WTC11 (cell line): ENCODE measurements around the gene STH. TPM values are rescaled to one million over a fixed set of nuclear protein-coding genes. Genes with fewer than 3 reads are reported as not detected.

Source experiments
- ATAC-seq: fragments of 200-7000 bp; cut with Tn5 transposase; 2 replicates; pipeline ENCODE4 v1.10.0; 2021; ENCODE audit warnings: mild to moderate bottlenecking, moderate library complexity
- CTCF ChIA-PET: fragments of 300-600 bp; sonication (Branson Sonifier 250); formaldehyde crosslinking; loops from one replicate; lab custom pipeline; 2021; ENCODE audit warnings: antibody characterized with exemption; lab: Charles Lee
- POLR2A ChIA-PET: fragments of 350-600 bp; sonication (Branson Sonifier 250); formaldehyde crosslinking; loops from one replicate; lab custom pipeline; 2021; ENCODE audit warnings: antibody characterized with exemption; lab: Charles Lee
- DNase-seq: peaks from one replicate; pipeline ENCODE4 v3.0.0; 2021; ENCODE audit warnings: low spot score
- H3K27ac Mint-ChIP-seq: 2 replicates; pipeline ENCODE4 v1.8.0; 2021; ENCODE audit warnings: mixed read lengths
- H3K27me3 Mint-ChIP-seq: 2 replicates; pipeline ENCODE4 v1.8.0; 2021; ENCODE audit warnings: low read depth, mild to moderate bottlenecking, moderate library complexity, mixed read lengths
- H3K36me3 Mint-ChIP-seq: 2 replicates; pipeline ENCODE4 v1.8.0; 2021; ENCODE audit warnings: mixed read lengths
- H3K4me1 Mint-ChIP-seq: 2 replicates; pipeline ENCODE4 v1.8.0; 2022; ENCODE audit warnings: mixed read lengths
- H3K4me3 Mint-ChIP-seq: 2 replicates; pipeline ENCODE4 v1.8.0; 2021; ENCODE audit warnings: mild to moderate bottlenecking, moderate library complexity, mixed read lengths
- H3K9me3 Mint-ChIP-seq: 2 replicates; pipeline ENCODE4 v1.8.0; 2021; ENCODE audit warnings: mixed read lengths
- ATF1 ChIP-seq: sonication (generic); formaldehyde crosslinking; IDR thresholded peaks from 2 replicates; pipeline ENCODE4 v1.8.1; 2023; ENCODE audit warnings: mild to moderate bottlenecking, moderate library complexity, missing genetic modification reagents
- ESRRA ChIP-seq: sonication (generic); formaldehyde crosslinking; IDR thresholded peaks from 2 replicates; pipeline ENCODE4 v1.8.1; 2022; ENCODE audit warnings: mild to moderate bottlenecking, missing genetic modification reagents, borderline replicate concordance
- GRHL2 ChIP-seq: fragments of 250-450 bp; sonication (Bioruptor Pico); IDR thresholded peaks from 2 replicates; pipeline ENCODE4 v1.8.0; 2022; ENCODE audit warnings: mild to moderate bottlenecking, moderate library complexity; ENCODE audit not compliant: insufficient replicate concordance, severe bottlenecking
- IRF2 ChIP-seq: sonication (generic); formaldehyde crosslinking; IDR thresholded peaks from 2 replicates; pipeline ENCODE4 v1.8.0; 2022; ENCODE audit warnings: low read depth, missing genetic modification reagents, borderline replicate concordance
- JAZF1 ChIP-seq: fragments of 250-450 bp; sonication (Bioruptor Pico); IDR thresholded peaks from 2 replicates; pipeline ENCODE4 v1.9.0; 2021; ENCODE audit warnings: moderate library complexity, mild to moderate bottlenecking, inconsistent platforms
- JUN ChIP-seq: sonication (generic); formaldehyde crosslinking; IDR thresholded peaks from 2 replicates; pipeline ENCODE4 v1.8.0; 2023; ENCODE audit warnings: mild to moderate bottlenecking, missing genetic modification reagents
- RORB ChIP-seq: fragments of 250-450 bp; sonication (Bioruptor Pico); IDR thresholded peaks from 2 replicates; pipeline ENCODE4 v1.9.0; 2021; ENCODE audit warnings: mild to moderate bottlenecking
- TEAD1 ChIP-seq: sonication (generic); formaldehyde crosslinking; IDR thresholded peaks from 2 replicates; pipeline ENCODE4 v1.8.0; 2022; ENCODE audit warnings: mild to moderate bottlenecking, missing genetic modification reagents
- ZNF121 ChIP-seq: sonication (generic); formaldehyde crosslinking; IDR thresholded peaks from 2 replicates; pipeline ENCODE4 v1.8.0; 2023; ENCODE audit warnings: missing genetic modification reagents
- ZNF317 ChIP-seq: sonication (generic); formaldehyde crosslinking; IDR thresholded peaks from 2 replicates; pipeline ENCODE4 v1.8.1; 2023; ENCODE audit warnings: low read depth, mild to moderate bottlenecking, moderate library complexity, missing genetic modification reagents, borderline replicate concordance
- ZNF396 ChIP-seq: fragments of 250-450 bp; sonication (Bioruptor Pico); IDR thresholded peaks from 2 replicates; pipeline ENCODE4 v1.8.0; 2021; ENCODE audit warnings: mild to moderate bottlenecking, moderate library complexity, borderline replicate concordance
- ZNF671 ChIP-seq: fragments of 250-450 bp; sonication (Bioruptor Pico); IDR thresholded peaks from 2 replicates; pipeline ENCODE4 v1.8.0; 2021; ENCODE audit warnings: mild to moderate bottlenecking
- total RNA-seq: library from RNA; stranded (reverse); gene quantifications from 3 replicates; pipeline ENCODE4 v1.2.3, GENCODE V29; 2021
- TF ChIP-seq, protein P1 (sequence below): sonication (generic); formaldehyde crosslinking; IDR thresholded peaks from 2 replicates; pipeline ENCODE4 v1.8.1; 2022; ENCODE audit warnings: low read depth, mild to moderate bottlenecking, moderate library complexity, missing genetic modification reagents, borderline replicate concordance
- TF ChIP-seq, protein P2 (sequence below): sonication (generic); formaldehyde crosslinking; IDR thresholded peaks from 2 replicates; pipeline ENCODE4 v1.8.0; 2022; ENCODE audit warnings: mild to moderate bottlenecking, missing genetic modification reagents
- TF ChIP-seq, protein P3 (sequence below): sonication (generic); formaldehyde crosslinking; IDR thresholded peaks from 2 replicates; pipeline ENCODE4 v1.8.0; 2023; ENCODE audit warnings: missing genetic modification reagents, mild to moderate bottlenecking, borderline replicate concordance
- TF ChIP-seq, protein P4 (sequence below): sonication (generic); formaldehyde crosslinking; IDR thresholded peaks from 2 replicates; pipeline ENCODE4 v1.8.1; 2023; ENCODE audit warnings: mild to moderate bottlenecking, missing genetic modification reagents, borderline replicate concordance
- TF ChIP-seq, protein P5 (sequence below): sonication (generic); formaldehyde crosslinking; IDR thresholded peaks from 2 replicates; pipeline ENCODE4 v1.8.1; 2023; ENCODE audit warnings: mild to moderate bottlenecking, missing genetic modification reagents, moderate library complexity
- TF ChIP-seq, protein P6 (sequence below): fragments of 250-450 bp; sonication (Bioruptor Pico); IDR thresholded peaks from 2 replicates; pipeline ENCODE4 v2.1.2; 2022; ENCODE audit warnings: mild to moderate bottlenecking, moderate library complexity

STH gene
- total RNA-seq, 1 experiment from 2014 or later: not detected

DNA sequence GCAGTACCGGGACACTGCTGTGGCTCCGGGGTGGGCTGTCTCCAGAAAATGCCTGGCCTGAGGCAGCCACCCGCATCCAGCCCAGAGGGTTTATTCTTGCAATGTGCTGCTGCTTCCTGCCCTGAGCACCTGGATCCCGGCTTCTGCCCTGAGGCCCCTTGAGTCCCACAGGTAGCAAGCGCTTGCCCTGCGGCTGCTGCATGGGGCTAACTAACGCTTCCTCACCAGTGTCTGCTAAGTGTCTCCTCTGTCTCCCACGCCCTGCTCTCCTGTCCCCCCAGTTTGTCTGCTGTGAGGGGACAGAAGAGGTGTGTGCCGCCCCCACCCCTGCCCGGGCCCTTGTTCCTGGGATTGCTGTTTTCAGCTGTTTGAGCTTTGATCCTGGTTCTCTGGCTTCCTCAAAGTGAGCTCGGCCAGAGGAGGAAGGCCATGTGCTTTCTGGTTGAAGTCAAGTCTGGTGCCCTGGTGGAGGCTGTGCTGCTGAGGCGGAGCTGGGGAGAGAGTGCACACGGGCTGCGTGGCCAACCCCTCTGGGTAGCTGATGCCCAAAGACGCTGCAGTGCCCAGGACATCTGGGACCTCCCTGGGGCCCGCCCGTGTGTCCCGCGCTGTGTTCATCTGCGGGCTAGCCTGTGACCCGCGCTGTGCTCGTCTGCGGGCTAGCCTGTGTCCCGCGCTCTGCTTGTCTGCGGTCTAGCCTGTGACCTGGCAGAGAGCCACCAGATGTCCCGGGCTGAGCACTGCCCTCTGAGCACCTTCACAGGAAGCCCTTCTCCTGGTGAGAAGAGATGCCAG, 12.9 kb downstream of the STH start (continued):
- TF ChIP-seq, protein P1, sequence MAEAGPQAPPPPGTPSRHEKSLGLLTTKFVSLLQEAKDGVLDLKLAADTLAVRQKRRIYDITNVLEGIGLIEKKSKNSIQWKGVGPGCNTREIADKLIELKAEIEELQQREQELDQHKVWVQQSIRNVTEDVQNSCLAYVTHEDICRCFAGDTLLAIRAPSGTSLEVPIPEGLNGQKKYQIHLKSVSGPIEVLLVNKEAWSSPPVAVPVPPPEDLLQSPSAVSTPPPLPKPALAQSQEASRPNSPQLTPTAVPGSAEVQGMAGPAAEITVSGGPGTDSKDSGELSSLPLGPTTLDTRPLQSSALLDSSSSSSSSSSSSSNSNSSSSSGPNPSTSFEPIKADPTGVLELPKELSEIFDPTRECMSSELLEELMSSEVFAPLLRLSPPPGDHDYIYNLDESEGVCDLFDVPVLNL (CRISPR knock-in tag): no peak
- TF ChIP-seq TEAD1 (CRISPR knock-in tag) (no peak), ZNF671 (CRISPR knock-in tag) (no peak), ZNF396 (no peak), ZNF317 (no peak)
- TF ChIP-seq, protein P2, sequence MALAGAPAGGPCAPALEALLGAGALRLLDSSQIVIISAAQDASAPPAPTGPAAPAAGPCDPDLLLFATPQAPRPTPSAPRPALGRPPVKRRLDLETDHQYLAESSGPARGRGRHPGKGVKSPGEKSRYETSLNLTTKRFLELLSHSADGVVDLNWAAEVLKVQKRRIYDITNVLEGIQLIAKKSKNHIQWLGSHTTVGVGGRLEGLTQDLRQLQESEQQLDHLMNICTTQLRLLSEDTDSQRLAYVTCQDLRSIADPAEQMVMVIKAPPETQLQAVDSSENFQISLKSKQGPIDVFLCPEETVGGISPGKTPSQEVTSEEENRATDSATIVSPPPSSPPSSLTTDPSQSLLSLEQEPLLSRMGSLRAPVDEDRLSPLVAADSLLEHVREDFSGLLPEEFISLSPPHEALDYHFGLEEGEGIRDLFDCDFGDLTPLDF: no peak

DNA sequence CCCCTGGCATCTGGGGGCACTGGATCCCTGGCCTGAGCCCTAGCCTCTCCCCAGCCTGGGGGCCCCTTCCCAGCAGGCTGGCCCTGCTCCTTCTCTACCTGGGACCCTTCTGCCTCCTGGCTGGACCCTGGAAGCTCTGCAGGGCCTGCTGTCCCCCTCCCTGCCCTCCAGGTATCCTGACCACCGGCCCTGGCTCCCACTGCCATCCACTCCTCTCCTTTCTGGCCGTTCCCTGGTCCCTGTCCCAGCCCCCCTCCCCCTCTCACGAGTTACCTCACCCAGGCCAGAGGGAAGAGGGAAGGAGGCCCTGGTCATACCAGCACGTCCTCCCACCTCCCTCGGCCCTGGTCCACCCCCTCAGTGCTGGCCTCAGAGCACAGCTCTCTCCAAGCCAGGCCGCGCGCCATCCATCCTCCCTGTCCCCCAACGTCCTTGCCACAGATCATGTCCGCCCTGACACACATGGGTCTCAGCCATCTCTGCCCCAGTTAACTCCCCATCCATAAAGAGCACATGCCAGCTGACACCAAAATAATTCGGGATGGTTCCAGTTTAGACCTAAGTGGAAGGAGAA, 13.5 kb downstream of the STH start:
- no peaks in the 10 kb centered on the region for H3K36me3 Mint-ChIP-seq
- TF ChIP-seq ESRRA: no peak
- no peak for TF ChIP-seq GRHL2
- TF ChIP-seq, protein P3, sequence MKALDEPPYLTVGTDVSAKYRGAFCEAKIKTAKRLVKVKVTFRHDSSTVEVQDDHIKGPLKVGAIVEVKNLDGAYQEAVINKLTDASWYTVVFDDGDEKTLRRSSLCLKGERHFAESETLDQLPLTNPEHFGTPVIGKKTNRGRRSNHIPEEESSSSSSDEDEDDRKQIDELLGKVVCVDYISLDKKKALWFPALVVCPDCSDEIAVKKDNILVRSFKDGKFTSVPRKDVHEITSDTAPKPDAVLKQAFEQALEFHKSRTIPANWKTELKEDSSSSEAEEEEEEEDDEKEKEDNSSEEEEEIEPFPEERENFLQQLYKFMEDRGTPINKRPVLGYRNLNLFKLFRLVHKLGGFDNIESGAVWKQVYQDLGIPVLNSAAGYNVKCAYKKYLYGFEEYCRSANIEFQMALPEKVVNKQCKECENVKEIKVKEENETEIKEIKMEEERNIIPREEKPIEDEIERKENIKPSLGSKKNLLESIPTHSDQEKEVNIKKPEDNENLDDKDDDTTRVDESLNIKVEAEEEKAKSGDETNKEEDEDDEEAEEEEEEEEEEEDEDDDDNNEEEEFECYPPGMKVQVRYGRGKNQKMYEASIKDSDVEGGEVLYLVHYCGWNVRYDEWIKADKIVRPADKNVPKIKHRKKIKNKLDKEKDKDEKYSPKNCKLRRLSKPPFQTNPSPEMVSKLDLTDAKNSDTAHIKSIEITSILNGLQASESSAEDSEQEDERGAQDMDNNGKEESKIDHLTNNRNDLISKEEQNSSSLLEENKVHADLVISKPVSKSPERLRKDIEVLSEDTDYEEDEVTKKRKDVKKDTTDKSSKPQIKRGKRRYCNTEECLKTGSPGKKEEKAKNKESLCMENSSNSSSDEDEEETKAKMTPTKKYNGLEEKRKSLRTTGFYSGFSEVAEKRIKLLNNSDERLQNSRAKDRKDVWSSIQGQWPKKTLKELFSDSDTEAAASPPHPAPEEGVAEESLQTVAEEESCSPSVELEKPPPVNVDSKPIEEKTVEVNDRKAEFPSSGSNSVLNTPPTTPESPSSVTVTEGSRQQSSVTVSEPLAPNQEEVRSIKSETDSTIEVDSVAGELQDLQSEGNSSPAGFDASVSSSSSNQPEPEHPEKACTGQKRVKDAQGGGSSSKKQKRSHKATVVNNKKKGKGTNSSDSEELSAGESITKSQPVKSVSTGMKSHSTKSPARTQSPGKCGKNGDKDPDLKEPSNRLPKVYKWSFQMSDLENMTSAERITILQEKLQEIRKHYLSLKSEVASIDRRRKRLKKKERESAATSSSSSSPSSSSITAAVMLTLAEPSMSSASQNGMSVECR (CRISPR knock-in tag): no peak
- TF ChIP-seq, all 79 proteins: peak for 0
- DNase-seq (no peak), ATAC-seq (no peak)
- no peaks in the 10 kb centered on the region for H3K27me3 Mint-ChIP-seq
- H3K27ac Mint-ChIP-seq: 0 out of 2 replicates have a peak overlapping the region, but pooled peaks have one; percentile 42
- H3K4me1 Mint-ChIP-seq: no peaks in the 10 kb centered on the region
- no peak overlapping the region for H3K4me3 Mint-ChIP-seq
- no peaks in the 10 kb centered on the region for H3K9me3 Mint-ChIP-seq
- ChIA-PET POLR2A (no interaction called here), CTCF (interaction anchor here (0.6 to 2.1 kb wide), 4 partner anchors 9 to 121 kb away, joined by 3 to 8 read pairs (median 4); no protein-coding TSS in a partner anchor)

DNA sequence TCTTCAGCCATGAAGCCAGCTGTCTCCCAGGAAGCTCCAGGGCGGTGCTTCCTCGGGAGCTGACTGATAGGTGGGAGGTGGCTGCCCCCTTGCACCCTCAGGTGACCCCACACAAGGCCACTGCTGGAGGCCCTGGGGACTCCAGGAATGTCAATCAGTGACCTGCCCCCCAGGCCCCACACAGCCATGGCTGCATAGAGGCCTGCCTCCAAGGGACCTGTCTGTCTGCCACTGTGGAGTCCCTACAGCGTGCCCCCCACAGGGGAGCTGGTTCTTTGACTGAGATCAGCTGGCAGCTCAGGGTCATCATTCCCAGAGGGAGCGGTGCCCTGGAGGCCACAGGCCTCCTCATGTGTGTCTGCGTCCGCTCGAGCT, 14.1 kb downstream of the STH start:
- no peak overlapping the region for H3K27ac Mint-ChIP-seq
- no peak for ATAC-seq
- TF ChIP-seq IRF2 (CRISPR knock-in tag) (no peak), JAZF1 (CRISPR knock-in tag) (no peak), ATF1 (no peak), JUN (CRISPR knock-in tag) (no peak), ZNF121 (CRISPR knock-in tag) (no peak), RORB (no peak)
- TF ChIP-seq, protein P4, sequence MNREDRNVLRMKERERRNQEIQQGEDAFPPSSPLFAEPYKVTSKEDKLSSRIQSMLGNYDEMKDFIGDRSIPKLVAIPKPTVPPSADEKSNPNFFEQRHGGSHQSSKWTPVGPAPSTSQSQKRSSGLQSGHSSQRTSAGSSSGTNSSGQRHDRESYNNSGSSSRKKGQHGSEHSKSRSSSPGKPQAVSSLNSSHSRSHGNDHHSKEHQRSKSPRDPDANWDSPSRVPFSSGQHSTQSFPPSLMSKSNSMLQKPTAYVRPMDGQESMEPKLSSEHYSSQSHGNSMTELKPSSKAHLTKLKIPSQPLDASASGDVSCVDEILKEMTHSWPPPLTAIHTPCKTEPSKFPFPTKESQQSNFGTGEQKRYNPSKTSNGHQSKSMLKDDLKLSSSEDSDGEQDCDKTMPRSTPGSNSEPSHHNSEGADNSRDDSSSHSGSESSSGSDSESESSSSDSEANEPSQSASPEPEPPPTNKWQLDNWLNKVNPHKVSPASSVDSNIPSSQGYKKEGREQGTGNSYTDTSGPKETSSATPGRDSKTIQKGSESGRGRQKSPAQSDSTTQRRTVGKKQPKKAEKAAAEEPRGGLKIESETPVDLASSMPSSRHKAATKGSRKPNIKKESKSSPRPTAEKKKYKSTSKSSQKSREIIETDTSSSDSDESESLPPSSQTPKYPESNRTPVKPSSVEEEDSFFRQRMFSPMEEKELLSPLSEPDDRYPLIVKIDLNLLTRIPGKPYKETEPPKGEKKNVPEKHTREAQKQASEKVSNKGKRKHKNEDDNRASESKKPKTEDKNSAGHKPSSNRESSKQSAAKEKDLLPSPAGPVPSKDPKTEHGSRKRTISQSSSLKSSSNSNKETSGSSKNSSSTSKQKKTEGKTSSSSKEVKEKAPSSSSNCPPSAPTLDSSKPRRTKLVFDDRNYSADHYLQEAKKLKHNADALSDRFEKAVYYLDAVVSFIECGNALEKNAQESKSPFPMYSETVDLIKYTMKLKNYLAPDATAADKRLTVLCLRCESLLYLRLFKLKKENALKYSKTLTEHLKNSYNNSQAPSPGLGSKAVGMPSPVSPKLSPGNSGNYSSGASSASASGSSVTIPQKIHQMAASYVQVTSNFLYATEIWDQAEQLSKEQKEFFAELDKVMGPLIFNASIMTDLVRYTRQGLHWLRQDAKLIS (CRISPR knock-in tag): no peak
- TF ChIP-seq, protein P5, sequence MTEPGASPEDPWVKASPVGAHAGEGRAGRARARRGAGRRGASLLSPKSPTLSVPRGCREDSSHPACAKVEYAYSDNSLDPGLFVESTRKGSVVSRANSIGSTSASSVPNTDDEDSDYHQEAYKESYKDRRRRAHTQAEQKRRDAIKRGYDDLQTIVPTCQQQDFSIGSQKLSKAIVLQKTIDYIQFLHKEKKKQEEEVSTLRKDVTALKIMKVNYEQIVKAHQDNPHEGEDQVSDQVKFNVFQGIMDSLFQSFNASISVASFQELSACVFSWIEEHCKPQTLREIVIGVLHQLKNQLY (CRISPR knock-in tag): no peak
- TF ChIP-seq, protein P6, sequence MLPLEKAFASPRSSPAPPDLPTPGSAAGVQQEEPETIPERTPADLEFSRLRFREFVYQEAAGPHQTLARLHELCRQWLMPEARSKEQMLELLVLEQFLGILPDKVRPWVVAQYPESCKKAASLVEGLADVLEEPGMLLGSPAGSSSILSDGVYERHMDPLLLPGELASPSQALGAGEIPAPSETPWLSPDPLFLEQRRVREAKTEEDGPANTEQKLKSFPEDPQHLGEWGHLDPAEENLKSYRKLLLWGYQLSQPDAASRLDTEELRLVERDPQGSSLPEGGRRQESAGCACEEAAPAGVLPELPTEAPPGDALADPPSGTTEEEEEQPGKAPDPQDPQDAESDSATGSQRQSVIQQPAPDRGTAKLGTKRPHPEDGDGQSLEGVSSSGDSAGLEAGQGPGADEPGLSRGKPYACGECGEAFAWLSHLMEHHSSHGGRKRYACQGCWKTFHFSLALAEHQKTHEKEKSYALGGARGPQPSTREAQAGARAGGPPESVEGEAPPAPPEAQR (CRISPR knock-in tag): no peak

More for the DNA sequence above, 14.1 kb downstream of the STH start:
- no peak for DNase-seq
- Mint-ChIP-seq H3K9me3 (no peaks in the 10 kb centered on the region), H3K4me1 (no peaks in the 10 kb centered on the region), H3K4me3 (no peak overlapping the region), H3K27me3 (no peaks in the 10 kb centered on the region), H3K36me3 (no peaks in the 10 kb centered on the region)
- ChIA-PET CTCF (interaction anchor here (0.6 to 2.1 kb wide), 4 partner anchors 9 to 121 kb away, joined by 3 to 8 read pairs (median 4); no protein-coding TSS in a partner anchor), POLR2A (no interaction called here)
